Ishikawa (cell line): Measurements from ENCODE around the gene ANXA6.

ENCODE experiments used
- EP300 ChIP-seq: IDR thresholded peaks from 2 replicates; pipeline ENCODE4 v1.6.1; 2012; ENCODE audit warnings: borderline replicate concordance
- FOXM1 ChIP-seq: IDR thresholded peaks from 2 replicates; pipeline ENCODE4 v1.6.1; 2012; ENCODE audit warnings: low read depth, borderline replicate concordance
- RAD21 ChIP-seq: IDR thresholded peaks from 2 replicates; pipeline ENCODE4 v1.6.1; 2012; ENCODE audit warnings: low read depth
- REST ChIP-seq: IDR thresholded peaks from 2 replicates; pipeline ENCODE4 v1.6.1; 2012; ENCODE audit warnings: low read depth, mild to moderate bottlenecking
- TAF1 ChIP-seq: IDR thresholded peaks from 2 replicates; pipeline ENCODE4 v1.6.1; 2012; ENCODE audit warnings: low read depth, mild to moderate bottlenecking
- TCF12 ChIP-seq: IDR thresholded peaks from 2 replicates; pipeline ENCODE4 v1.6.1; 2012; ENCODE audit warnings: low read depth
- USF1 ChIP-seq: IDR thresholded peaks from 2 replicates; pipeline ENCODE4 v1.6.1; 2012
- YY1 ChIP-seq: IDR thresholded peaks from 2 replicates; pipeline ENCODE4 v1.6.1; 2012; ENCODE audit warnings: low read depth
- TF ChIP-seq, protein P1 (sequence below): IDR thresholded peaks from 2 replicates; pipeline ENCODE4 v1.6.1; 2012

GRCh38 chr5:151106043-151106442, 51.5 kb downstream of the ANXA6 start:
- TF ChIP-seq, protein P1, sequence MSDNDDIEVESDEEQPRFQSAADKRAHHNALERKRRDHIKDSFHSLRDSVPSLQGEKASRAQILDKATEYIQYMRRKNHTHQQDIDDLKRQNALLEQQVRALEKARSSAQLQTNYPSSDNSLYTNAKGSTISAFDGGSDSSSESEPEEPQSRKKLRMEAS: no peak
- no peak for TF ChIP-seq USF1
- TF ChIP-seq TCF12: no peak
- no peak for TF ChIP-seq REST
- TF ChIP-seq EP300: no peak
- no peak for TF ChIP-seq YY1
- TF ChIP-seq TAF1: no peak
- no peak for TF ChIP-seq FOXM1
- no peak for TF ChIP-seq RAD21
